Measurements from ENCODE around the gene JPH4.

GRCh38 chr14:23600806-23601205, 22.2 kb upstream of the JPH4 start:
- TF ChIP-seq EZH2 (IDR thresholded peaks at IDR 0.05) (no peak), CTCF (IDR thresholded peaks at IDR 0.05 in 2 of 3, conservative IDR thresholded peaks at IDR 0.05 in 1 of 3; ENCODE audit: borderline replicate concordance in 1 of 3, insufficient read depth in 1 of 3, low read depth in 2 of 3, low read length in 2 of 3) (no peak), SP1 (IDR thresholded peaks at IDR 0.05; ENCODE audit: low read depth) (no peak)
